NCI-H2227 (cell line): ENCODE results near the gene NEMF.
"Not testable (repeated sequence)": the region's sequence is repeated elsewhere in the genome, so short reads cannot be mapped to it uniquely, and the experiment has no call there.

Source experiments
- DNase-seq: peaks from one replicate; lab custom pipeline; 2025; ENCODE audit not compliant: unreplicated experiment; lab: John Stamatoyannopoulos, UW

The NEMF gene

DNA sequence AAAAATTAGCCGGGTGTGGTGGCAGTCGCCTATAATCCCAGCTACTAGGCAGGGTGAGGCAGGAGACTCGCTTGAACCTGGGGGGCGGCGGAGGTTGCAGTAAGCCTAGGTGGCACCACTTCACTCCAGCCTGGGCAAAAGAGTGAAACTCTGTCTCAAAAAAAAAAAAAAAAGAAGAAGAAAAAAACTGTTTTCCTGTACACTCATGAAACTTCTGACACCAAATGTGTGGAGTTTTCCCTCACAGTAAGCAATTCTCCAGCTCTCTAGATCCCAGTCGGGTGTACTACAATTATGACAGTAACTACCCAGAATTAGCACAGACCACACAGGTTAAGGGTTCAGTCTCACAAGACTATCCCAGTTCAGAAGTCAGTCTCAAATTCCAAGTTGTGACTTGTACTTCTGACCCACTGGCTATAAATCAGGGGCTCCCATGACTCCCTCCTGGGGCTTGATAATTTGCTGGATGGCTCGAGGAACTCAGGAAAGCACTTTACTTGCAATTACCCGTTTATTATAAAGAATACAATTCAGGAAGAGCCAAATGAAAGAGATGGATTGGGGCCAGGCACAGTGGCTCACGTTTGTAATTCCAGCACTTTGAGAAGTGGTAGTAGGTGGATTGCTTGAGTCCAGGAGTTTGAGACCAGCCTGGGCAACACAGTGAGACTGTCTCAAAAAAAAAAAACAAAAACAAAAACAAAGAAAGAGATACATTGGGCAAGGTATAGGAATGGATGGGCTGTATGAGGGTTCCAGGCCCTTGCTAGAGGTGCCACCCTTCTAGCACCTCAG is 27.9 kb upstream of the NEMF start:
- peak; percentile 88 for DNase-seq

DNA sequence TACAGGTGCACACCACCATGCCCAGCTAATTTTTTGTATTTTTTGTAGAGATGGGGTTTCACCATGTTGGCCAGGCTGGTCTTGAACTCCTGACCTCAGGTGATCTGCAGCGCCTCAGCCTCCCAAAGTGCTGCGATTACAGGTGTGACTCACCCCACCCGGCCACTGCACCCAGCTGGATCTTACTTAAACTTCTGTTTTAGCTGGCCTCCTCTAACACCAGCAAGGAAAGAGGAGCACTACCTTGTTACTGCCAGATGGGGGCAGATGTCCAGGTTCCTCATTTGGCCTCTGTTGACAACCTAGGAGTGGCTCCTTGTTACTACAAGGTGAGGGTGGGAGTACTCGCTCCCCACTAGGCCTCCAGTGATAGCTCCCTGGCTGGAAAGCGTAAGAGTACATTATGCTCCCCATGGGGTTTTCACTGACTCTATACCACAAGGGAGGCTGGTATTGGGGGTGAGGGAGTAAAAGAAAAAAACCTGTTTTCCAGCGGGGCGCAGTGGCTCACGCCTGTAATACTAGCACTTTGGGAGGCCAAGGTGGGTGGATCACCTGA is 27.1 kb upstream of the NEMF start:
- peak; percentile 64 for DNase-seq

DNA sequence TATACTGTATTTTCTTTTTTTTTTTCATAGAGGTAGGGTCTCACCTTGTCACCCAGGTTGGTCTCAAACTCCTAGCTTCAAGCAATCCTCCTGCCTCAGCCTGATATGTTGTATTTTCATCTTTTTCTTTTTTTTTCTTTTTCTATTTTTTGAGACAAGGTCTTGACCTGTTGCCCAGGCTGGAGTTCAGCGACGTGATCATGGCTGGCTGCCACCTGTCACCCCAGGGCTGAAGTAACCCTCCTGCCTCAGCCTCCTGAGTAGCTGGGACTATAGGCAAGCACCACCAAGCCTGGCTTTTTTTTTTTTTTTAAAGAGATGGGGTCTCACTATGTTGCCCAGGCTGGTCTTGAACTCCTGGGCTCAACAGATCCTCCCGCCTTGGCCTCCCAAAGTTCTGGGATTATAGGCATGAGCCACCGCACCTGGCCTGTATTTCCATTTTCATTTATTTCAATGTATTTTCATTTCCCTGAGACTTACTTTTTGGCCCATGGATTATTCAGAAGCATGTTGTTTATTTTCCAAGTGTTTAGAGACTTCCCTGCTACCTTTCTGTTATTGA is 24.1 kb upstream of the NEMF start:
- no peak for DNase-seq

DNA sequence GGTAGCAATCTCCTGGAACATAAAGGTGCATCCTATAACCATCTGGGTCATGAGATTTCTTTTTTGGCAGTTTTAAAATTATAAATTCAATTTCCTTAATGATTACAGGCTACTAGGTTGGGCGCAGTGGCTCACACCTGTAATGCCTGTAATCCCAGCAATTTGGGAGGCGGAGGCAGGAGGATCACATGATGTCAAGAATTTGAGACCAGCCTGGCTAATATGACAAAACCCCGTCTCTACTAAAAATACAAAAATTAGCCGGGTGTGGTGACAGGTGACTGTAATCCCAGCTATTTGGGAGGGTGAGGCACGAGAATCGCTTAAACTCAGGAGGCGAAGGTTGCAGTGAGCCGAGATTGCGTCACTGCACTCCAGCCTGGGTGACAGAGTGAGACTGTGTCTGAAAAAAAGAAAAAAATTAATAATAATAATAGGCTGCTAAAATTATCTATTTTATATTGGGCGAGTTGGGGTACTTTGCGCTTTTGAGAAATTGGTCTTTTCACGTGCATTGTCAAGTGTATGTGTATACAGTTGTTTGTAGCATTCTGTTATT is 23.1 kb upstream of the NEMF start:
- no peak for DNase-seq

DNA sequence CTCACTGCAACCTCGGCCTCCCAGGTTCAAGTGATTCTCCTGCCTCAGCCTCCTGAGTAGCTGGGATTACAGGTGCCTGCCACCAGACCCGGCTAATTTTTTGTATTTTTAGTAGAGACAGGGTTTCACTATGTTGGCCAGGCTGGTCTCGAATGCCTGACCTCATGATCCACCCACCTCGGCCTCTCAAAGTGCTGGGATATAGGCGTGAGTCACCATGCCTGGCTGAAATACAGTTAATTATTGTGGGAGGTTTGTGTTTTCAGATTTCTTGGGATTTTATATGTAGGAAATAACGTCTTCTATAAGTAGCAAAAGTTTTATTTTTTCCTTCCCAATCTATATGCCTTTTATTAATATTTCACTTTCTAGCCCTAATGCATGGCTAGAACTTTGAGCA is 21.0 kb upstream of the NEMF start:
- DNase-seq: not testable (repeated sequence)

DNA sequence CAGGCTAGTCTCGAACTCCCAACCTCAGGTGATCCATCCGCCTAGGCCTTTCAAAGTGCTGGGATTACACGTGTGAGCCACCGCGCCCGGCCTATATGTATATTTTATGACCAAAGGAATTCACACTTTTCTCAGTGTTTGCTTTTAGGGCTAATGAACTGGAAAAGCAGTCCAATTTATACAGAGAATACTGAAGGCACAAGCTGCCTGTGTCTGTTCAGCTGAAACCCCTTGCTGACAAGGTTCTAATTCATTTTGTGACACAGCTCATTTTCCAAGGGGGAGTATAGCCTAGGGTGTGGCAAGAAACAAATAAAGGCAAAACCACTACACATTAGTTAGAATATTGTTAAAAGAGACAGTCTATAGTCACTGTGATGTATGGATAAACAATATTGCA is 18.3 kb upstream of the NEMF start:
- no peak for DNase-seq

DNA sequence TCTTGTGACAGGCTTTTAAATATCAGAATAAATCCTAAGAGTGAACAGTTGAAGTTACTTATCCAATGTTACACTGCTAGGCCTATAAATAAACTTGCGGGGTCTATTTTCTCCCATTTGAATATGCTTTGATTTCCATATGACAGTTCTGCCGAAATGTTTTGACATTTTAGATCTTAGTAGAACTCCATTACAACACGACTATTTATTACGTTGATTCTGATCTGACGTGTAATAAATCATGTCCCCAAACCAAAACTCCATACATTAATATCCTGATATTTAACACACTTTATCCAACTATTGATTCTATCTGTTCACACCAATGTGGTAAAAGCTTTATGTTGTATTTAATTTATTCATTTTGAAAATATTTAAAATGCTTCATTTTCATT is 16.1 kb upstream of the NEMF start:
- DNase-seq: no peak

DNA sequence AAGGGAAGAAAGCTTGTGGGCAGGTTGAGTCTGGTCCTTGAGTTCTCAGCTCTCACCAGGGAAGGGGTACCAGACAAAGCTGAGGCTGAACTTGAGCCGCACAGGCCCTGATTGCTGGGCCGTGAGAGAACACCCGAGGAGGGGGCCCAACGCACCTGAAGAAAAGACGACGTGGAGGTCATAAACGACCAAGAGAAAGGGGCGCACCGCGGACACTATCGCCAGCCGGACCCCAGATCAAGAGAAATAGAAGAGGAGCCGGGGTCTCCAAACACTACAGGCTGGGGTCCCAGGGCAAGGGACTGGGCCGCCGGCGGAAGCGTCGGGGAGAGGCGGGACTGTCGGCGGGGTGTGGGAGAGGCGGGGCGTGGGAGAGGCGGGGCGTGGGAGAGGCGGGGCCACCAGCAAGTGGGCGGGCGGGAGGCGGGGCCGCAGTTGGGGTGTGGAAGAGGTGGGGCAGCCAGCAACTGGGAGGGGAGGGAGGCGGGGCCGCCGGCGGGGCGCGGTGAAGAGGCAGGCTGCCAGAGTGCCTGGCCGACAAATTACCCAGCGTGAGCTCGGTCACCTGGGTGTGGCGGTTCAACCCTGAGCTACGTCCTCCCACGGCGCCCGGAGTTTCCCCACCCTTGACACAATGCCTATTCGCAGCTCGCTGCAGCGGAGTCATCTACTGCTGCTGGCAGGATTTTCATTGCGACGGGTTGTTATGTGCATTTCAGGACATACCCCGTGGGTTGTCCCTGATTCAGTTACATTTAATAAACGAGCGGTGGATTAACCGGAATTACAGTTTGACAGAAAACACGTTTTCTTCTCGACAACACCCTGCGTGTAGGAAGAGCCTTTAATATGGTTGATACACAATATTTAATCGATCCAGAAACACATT is 15.5 kb upstream of the NEMF start:
- peak; percentile 95 for DNase-seq

DNA sequence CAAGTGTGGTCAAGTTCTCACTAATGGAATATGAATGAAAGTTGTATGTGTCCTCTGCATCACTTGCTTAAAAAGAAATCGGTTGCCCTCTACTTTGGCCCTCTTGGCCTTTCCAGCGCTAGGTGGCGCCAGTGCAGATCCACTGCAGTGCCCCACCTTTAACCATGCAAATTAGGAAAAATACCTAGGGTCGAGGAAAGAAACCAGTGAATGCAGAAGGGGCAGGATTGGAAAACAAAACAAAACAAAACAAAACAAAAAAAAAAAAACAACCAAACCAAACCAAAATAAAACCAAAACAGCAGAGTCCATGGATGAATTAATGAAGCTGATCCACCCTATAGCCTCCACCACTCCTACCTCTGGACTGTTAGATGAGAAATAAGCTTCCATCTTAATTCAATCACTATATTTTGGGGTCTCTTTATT is 12.9 kb upstream of the NEMF start:
- DNase-seq: peak; percentile 67

DNA sequence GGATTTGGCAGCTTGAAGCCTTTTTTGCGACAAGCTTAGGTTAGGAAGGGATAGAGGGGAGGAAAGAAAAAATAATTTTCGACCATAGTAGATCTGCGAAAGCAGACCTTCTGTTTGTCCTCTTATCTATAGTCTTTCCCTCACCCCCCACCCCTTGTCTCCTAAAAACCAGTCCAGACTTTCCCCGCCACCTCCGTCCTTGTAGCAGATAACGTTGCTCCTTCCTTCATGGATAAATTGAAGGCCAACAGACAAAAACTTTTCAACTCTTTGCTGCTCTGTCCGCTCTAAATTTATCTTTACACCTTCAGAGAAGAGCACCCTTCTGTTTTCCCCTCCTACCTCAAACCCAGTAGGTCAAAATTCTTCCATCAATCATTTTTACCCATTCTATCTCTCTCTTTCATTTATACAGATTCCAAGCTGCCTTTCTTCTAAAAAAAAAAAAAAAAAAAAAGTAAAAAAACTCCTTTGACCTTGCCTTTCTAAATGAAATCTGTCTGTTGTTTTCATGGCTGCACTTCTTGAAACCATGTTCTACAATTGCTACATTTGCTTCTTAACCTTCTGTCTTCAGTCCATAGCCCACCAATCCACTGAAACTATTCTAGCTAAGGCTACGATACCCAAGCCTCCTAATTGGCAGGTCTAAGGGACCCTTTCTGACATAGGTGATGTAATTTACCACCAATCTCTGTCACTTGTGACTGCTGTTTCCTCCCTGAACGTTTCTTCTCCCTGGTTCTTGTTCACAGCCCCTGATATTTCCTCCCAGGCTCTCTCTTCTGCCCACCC is 11.1 kb upstream of the NEMF start:
- no peak for DNase-seq

DNA sequence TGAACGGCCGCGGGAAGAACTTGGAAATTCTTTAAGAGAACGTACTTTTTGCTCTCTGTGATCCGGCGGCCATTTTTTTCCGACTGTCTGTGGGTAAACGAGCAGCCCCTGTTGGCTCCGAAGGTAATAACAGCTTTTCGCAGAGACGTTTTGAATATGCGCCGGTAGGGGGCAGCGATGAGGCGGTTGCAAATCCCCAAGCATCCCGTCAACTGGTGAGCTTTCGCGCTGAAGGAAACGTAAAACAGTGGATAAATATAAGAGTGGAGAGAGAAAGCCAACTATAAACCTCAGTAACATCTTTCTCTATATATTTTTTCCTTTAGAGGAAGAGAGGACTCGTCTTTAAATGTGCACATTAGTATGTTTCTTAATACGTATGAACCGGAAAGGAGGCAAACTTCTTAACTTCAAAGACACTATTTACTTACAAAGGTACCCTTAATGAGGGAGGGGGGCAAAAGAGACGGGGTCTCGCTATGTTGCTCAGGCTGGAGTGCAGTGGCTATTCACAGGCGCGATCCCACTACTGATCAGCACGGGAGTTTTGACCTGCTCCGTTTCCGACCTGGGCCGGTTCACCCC is 9.6 kb upstream of the NEMF start:
- DNase-seq: peak; percentile 80

DNA sequence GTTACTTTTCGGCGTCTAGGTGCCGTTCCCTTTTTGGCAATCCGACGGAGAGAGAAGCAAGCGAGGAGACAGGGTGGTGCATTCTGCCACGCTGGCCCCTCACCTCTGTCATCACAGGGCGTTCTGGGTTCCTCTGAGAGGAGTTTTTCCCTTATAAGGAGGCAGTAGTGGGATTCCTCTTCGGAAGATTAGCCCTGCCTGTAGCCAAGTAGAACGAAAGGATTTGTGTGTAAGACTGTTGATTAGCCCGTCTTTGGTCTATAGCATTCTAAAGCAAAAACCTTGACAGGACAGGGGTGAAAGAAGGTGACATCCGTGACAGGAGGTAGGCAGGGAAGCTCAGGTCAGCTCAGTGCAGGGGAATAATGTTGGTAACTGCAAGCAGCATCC is 9.1 kb upstream of the NEMF start:
- DNase-seq: peak; percentile 38

DNA sequence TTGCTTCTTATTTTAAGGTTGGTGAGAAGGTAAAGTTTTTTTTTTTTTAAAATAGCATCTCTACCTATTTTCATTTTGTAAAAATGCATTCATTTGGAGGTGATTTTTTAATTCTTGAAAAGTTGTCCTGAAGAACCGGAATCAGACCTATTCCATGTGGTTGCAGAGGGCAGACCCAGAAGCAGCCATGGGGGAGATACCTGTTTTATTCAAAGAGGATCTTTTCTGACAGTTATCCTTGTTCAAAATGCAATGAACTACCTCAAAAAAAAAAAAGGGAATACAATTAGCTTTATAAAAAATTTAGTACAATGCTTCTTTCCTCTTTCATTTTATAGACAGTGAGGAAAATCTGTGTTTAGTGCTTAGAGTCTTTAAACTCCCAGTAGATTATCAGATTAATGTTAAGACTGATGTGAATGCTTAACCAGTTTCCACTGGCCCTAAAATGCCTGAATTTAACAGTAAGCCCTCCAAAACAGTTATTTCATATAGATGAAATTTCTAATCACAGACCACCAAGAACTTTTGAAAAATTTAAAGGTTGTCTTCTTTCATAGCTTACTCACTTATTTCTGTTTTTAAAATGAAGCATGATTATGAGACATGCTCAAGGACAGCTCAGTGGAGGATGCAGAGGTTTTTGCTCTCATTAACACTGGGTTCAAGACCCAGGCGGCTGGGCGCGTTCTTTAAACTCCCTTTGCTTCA is 8.6 kb upstream of the NEMF start:
- no peak for DNase-seq

DNA sequence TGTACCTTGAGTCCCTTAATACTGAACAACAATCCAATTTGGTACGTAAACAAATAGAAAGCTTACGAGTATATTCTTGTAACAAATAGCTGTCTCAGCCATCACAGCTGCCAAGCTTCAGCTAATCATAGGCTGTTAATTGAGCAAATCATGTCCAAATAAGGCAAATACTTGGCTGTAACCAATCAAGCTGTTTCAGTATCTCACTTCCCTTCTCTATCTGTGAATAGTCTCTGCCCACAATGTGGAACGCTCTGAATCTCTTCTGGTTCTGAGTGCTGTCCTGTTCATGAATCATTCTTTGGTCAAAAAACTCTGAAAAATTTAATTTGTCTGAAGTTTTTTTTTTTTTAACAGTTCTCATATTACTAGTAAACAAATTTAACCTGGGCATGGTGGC is 5.8 kb upstream of the NEMF start:
- DNase-seq: no peak

DNA sequence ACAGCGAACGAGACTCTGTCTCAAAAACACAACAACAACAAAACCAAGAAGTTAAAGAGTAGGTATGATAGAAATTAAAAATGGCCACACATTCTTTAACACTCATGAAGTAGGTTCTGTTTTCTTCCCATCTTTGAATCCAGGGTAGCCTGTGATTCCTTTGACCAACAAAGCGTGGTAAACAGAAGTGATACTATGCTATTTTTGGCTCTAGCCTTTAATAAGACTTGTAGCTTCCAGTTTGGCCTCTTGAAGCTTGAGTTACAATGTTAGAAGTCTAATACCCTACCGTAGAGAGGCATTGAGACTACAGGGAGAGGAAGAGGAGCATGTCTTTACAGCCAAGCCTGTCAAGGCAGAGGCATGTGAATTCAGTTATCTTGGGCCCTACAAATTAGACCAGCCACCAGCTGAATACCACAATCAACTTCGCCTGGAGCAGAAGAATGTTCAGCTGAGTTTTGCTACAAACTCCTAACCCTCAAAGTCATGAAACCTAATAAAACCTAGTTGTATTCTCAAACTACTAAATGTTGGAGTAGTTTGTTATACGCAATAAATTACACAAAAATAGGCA is 4.9 kb upstream of the NEMF start:
- no peak for DNase-seq

DNA sequence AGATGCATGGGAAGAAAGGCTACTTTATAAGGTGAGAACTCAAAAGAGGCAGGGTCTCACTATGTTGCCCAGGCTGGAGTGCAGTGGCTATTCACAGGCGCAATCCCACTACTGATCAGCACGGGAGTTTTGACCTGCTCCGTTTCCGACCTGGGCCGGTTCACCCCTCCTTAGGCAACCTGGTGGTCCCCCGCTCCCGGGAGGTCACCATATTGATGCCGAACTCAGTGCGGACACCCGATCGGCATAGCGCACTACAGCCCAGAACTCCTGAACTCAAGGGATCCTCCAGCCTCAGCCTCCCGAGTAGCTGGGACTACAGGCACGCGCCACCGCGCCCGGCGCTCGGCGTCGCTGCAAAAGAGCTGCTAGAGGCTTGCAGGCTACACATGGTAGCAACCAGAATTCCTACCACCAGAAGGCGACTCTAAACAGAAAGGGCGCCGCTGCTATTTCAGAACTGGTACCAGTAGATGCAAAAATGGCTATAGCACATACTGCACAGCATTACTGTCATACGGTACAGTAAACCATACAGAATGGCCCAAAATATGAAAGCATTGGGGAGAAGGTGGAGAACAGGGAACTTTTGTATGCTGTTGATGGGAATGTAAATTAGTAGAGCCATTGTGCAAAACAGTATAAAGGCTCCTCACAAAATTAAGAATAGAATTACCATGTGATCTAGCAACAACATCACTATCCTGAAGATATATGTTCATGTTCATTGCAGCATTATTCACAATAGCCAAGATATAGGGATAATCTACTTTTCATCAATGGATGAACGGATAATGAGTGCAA is 1.2 kb upstream of the NEMF start:
- DNase-seq: peak; percentile 88

DNA sequence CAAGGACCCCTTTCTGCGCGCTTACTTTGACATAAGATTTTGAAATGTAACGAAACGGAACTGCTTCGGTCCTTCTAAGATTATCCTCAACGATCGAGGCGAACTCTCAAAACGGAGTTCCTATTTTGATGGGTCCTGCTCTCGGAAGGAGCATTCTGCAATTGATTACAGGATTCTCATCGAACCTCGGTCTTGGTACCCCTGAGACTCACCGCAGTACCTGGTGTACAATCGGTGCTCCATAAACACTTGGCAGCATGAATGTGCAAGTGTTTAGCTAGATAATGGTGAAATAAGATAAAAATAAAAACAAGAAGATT is 530 bp upstream of the NEMF start:
- DNase-seq: no peak

DNA sequence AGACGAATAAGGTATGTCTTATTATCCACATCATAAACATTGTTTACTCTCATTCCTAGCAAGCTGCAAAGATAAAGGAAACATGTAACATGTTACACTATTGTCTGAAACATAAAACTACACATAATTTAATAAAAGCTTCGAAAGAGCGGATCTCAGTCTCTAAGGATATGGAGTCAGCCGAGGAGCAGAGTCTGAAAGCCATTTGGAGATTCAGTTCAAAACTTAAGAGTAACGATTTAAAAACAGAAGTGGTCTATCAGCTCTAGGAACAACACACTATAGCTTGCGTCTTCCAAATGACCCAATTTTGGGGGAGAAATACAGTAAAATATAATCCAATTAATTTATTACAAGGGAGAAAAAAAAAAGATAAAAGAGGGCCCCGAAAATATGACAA is 775 bp downstream of the NEMF start:
- DNase-seq: no peak
